Liver (tissue), 9 donors: ENCODE data around the gene HIBADH. TPM values are rescaled to one million over a fixed set of nuclear protein-coding genes. Genes with fewer than 3 reads are reported as not detected.

Experiments used
- DNase-seq: peaks from one replicate; pipeline ENCODE4 v3.0.0-alpha.2; 2017; ENCODE audit warnings: low spot score
- H3K27ac ChIP-seq, 2 donors: one replicate each; pipeline ENCODE4 v1.7.0; 2013; ENCODE audit warnings: inconsistent platforms in 2 of 2, low read length in 2 of 2, control low read depth in 1 of 2, low read depth in 1 of 2, mild to moderate bottlenecking in 1 of 2
- H3K27me3 ChIP-seq, 4 donors: one replicate each; pipeline versions ENCODE4 v1.6.1 to v1.7.0; 2013; ENCODE audit warnings: low read length in 3 of 4, inconsistent platforms in 1 of 4, mild to moderate bottlenecking in 1 of 4, moderate library complexity in 1 of 4; ENCODE audit not compliant: control insufficient read depth in 4 of 4, insufficient read depth in 4 of 4
- H3K36me3 ChIP-seq, 4 donors: one replicate each; pipeline versions ENCODE4 v1.6.1 to v1.7.0; 2013; ENCODE audit warnings: low read length in 3 of 4, mild to moderate bottlenecking in 3 of 4, low read depth in 1 of 4, moderate library complexity in 1 of 4; ENCODE audit not compliant: control insufficient read depth in 4 of 4, insufficient read depth in 3 of 4
- H3K4me1 ChIP-seq, 4 donors: one replicate each; pipeline versions ENCODE4 v1.6.1 to v1.7.0; 2013; ENCODE audit warnings: low read length in 3 of 4, mild to moderate bottlenecking in 3 of 4, moderate library complexity in 1 of 4; ENCODE audit not compliant: control insufficient read depth in 4 of 4, insufficient read depth in 4 of 4
- H3K4me3 ChIP-seq, 3 donors: one replicate each; pipeline versions ENCODE4 v1.6.1 to v1.7.0; 2013; ENCODE audit warnings: low read length in 3 of 3, control low read depth in 1 of 3, low read depth in 1 of 3, mild to moderate bottlenecking in 1 of 3
- H3K9ac ChIP-seq, 2 donors: one replicate each; pipeline ENCODE4 v1.7.0; 2013; ENCODE audit warnings: low read length in 2 of 2, mild to moderate bottlenecking in 2 of 2, moderate library complexity in 2 of 2, control low read depth in 1 of 2, low read depth in 1 of 2
- H3K9me3 ChIP-seq, 4 donors: one replicate each; pipeline versions ENCODE4 v1.6.1 to v1.7.0; 2013; ENCODE audit warnings: low read length in 3 of 4; ENCODE audit not compliant: control insufficient read depth in 4 of 4
- ATF3 ChIP-seq: IDR thresholded peaks from 2 replicates; pipeline ENCODE4 v1.6.1; 2016; ENCODE audit warnings: antibody characterized with exemption
- CTCF ChIP-seq: fragments of 150-350 bp; IDR thresholded peaks from 2 replicates; pipeline ENCODE4 v1.5.1; 2017; ENCODE audit warnings: improper control_type of control experiment, low read depth, low read length; ENCODE audit not compliant: missing input control
- EGR1 ChIP-seq, 2 donors: IDR thresholded peaks; 2 replicates each; pipeline ENCODE4 v1.6.1; 2016 to 2018; ENCODE audit warnings: antibody characterized with exemption in 2 of 2, low read depth in 2 of 2
- FOXA1 ChIP-seq: IDR thresholded peaks from 2 replicates; pipeline ENCODE4 v1.6.1; 2016; ENCODE audit warnings: antibody characterized with exemption
- FOXA2 ChIP-seq: IDR thresholded peaks from 2 replicates; pipeline ENCODE4 v1.6.1; 2016; ENCODE audit warnings: antibody characterized with exemption
- GABPA ChIP-seq, 2 donors: IDR thresholded peaks in 1 of 2; conservative IDR thresholded peaks in 1 of 2; 2 replicates each; pipeline ENCODE4 v1.6.1; 2016; ENCODE audit warnings: antibody characterized with exemption in 2 of 2, mild to moderate bottlenecking in 1 of 2, moderate library complexity in 1 of 2
- HNF4A ChIP-seq, 2 donors: conservative IDR thresholded peaks; 2 replicates each; pipeline ENCODE4 v1.6.1; 2016; ENCODE audit warnings: antibody characterized with exemption in 2 of 2, mild to moderate bottlenecking in 2 of 2
- HNF4G ChIP-seq: IDR thresholded peaks from 2 replicates; pipeline ENCODE4 v1.6.1; 2016; ENCODE audit warnings: antibody characterized with exemption
- JUND ChIP-seq, 2 donors: IDR thresholded peaks; 2 replicates each; pipeline ENCODE4 v1.6.1; 2016; ENCODE audit warnings: antibody characterized with exemption in 2 of 2
- MAX ChIP-seq: IDR thresholded peaks from 2 replicates; pipeline ENCODE4 v1.6.1; 2016; ENCODE audit warnings: antibody characterized with exemption
- NR2F2 ChIP-seq: IDR thresholded peaks from 2 replicates; pipeline ENCODE4 v1.6.1; 2016; ENCODE audit warnings: antibody characterized with exemption
- RAD21 ChIP-seq, 2 donors: IDR thresholded peaks; 2 replicates each; pipeline ENCODE4 v1.6.1; 2016; ENCODE audit warnings: antibody characterized with exemption in 2 of 2, mild to moderate bottlenecking in 2 of 2
- REST ChIP-seq: IDR thresholded peaks from 2 replicates; pipeline ENCODE4 v1.6.1; 2016; ENCODE audit warnings: antibody characterized with exemption, mild to moderate bottlenecking
- RXRA ChIP-seq, 2 donors: IDR thresholded peaks; 2 replicates each; pipeline ENCODE4 v1.6.1; 2017 to 2018; ENCODE audit warnings: antibody characterized with exemption in 2 of 2, mild to moderate bottlenecking in 1 of 2
- SP1 ChIP-seq: IDR thresholded peaks from 2 replicates; pipeline ENCODE4 v1.6.1; 2018; ENCODE audit warnings: antibody characterized with exemption, mild to moderate bottlenecking
- TAF1 ChIP-seq: conservative IDR thresholded peaks from 2 replicates; pipeline ENCODE4 v1.6.1; 2016; ENCODE audit warnings: antibody characterized with exemption, mild to moderate bottlenecking
- YY1 ChIP-seq: IDR thresholded peaks from 2 replicates; pipeline ENCODE4 v1.6.1; 2016; ENCODE audit warnings: antibody characterized with exemption, mild to moderate bottlenecking
- ZBTB33 ChIP-seq: IDR thresholded peaks from 2 replicates; pipeline ENCODE4 v1.6.1; 2016; ENCODE audit warnings: antibody characterized with exemption
- WGBS: extraction: QIAGEN DNeasy Blood & Tissue Kit; methylation state at CpG from one replicate; pipeline ENCODE4 v1.1.7; 2013; 5-methylcytosine and 5-hydroxymethylcytosine counted together
- polyA plus RNA-seq, 2 donors: library from polyadenylated mRNA; stranded (reverse) in 1 of 2; unstranded in 1 of 2; fragments of 200-250 nt in 1 of 2; fragments of >200 nt in 1 of 2; fragmentation: Nextera tagmentation in 1 of 2; extraction: Ambion mirVana in 1 of 2; gene quantifications; one replicate each; pipeline versions ENCODE4 v1.2.1 to v1.2.3, GENCODE V29; 2013 to 2015
- total RNA-seq, 2 donors: library from RNA; depleted of rRNA; stranded (reverse); fragments of >200 nt; gene quantifications; one replicate each; pipeline ENCODE4 v1.2.3, GENCODE V29; 2014
- donor health status: healthy.
- donor health status: healthy.
- donor health status: healthy.
- donor health status: healthy.
- donor health status: healthy.

The HIBADH gene
- total and polyA plus RNA-seq, 4 donors = 27.7 to 78.9 (median 58.2) TPM

- no peak overlapping the region for H3K27ac ChIP-seq
- H3K4me1 ChIP-seq = peaks cover 2 to 56% (median 43%) of the 10 kb centered on the region in 4 donors
- H3K4me3 ChIP-seq = no peak overlapping the region
- TF ChIP-seq NR2F2 = no peak
- TF ChIP-seq MAX = no peak
- no peak for TF ChIP-seq SP1
- TF ChIP-seq EGR1 (IDR thresholded peaks at IDR 0.05; ENCODE audit: low read depth in 2 of 2) = no peak
- TF ChIP-seq FOXA2 = no peak
- TF ChIP-seq GABPA (IDR thresholded peaks at IDR 0.05 in 1 of 2, conservative IDR thresholded peaks at IDR 0.05 in 1 of 2) = no peak
- TF ChIP-seq ZBTB33 = no peak
- TF ChIP-seq ATF3 = no peak
- no peak for TF ChIP-seq TAF1
- no peak for TF ChIP-seq FOXA1
- no peak for TF ChIP-seq RXRA (IDR thresholded peaks at IDR 0.05)
- no peak for TF ChIP-seq RAD21 (IDR thresholded peaks at IDR 0.05)
- no peak for TF ChIP-seq HNF4A (conservative IDR thresholded peaks at IDR 0.05)
- no peak for TF ChIP-seq HNF4G
- no peak for TF ChIP-seq YY1
- no peak for TF ChIP-seq CTCF
- TF ChIP-seq JUND (IDR thresholded peaks at IDR 0.05) = no peak
- TF ChIP-seq REST = no peak
- no peaks in the 10 kb centered on the region for H3K9me3 ChIP-seq
- H3K9ac ChIP-seq = no peak overlapping the region
- H3K36me3 ChIP-seq = no peaks in the 10 kb centered on the region
- no peak for DNase-seq
- 96% methylated on average over 2 of the region's 2 CpGs for WGBS
- no peaks in the 10 kb centered on the region for H3K27me3 ChIP-seq
Observed at GRCh38 chr7:27603813-27604212, 58.9 kb downstream of the HIBADH start.
